ENCODE measurements around the gene ZSCAN10. TPM values are rescaled to one million over a fixed set of nuclear protein-coding genes. Genes with fewer than 3 reads are reported as not detected.

The ZSCAN10 gene
- total RNA-seq, 1 experiment from 2014 or later = 0.76 TPM

GRCh38 chr16:3086596-3087242 lies 12.4 kb downstream of the ZSCAN10 start:
- Histone ChIP-seq H2AFZ (ENCODE audit: low read depth, low read length, poor library complexity, severe bottlenecking) (no peak overlapping the region), H3K36me3 (ENCODE audit: control insufficient read depth in 1 of 2, insufficient read depth in 2 of 2, low read length in 2 of 2) (no peaks in the 10 kb centered on the region), H3K27me3 (ENCODE audit: insufficient read depth, low read length) (no peaks in the 10 kb centered on the region), H3K27ac (ENCODE audit: low read depth, low read length) (no peak overlapping the region), H3K9ac (ENCODE audit: low read length) (no peak overlapping the region), H3K4me2 (ENCODE audit: low read length) (no peak overlapping the region), H3K4me1 (ENCODE audit: control insufficient read depth in 1 of 2, insufficient read depth in 2 of 2, low read length in 2 of 2) (no peaks in the 10 kb centered on the region), H3K4me3 (replicated peaks in 1 of 2; ENCODE audit: low read depth in 1 of 2, low read length in 2 of 2) (no peak overlapping the region), H3K79me2 (ENCODE audit: insufficient read depth, low read length) (no peaks in the 10 kb centered on the region), H4K20me1 (ENCODE audit: insufficient read depth) (no peaks in the 10 kb centered on the region), H3K9me2 (ENCODE audit: insufficient read depth) (no peaks in the 10 kb centered on the region), H3K9me3 (ENCODE audit: control insufficient read depth in 1 of 2, insufficient read depth in 1 of 2, low read depth in 1 of 2, low read length in 2 of 2) (no peaks in the 10 kb centered on the region)
- no peak for TF ChIP-seq ATF3 (IDR thresholded peaks at IDR 0.05)
- TF ChIP-seq POLR2A (IDR thresholded peaks at IDR 0.05; ENCODE audit: borderline replicate concordance, extremely low read depth, insufficient read depth, insufficient read length) = no peak
- no peak for TF ChIP-seq SRF (IDR thresholded peaks at IDR 0.05; ENCODE audit: low read depth)
- no peak for TF ChIP-seq RAD21 (IDR thresholded peaks at IDR 0.05; ENCODE audit: low read depth)
- TF ChIP-seq ZFX (IDR thresholded peaks at IDR 0.05) = no peak
- TF ChIP-seq YY1 (IDR thresholded peaks at IDR 0.05; ENCODE audit: extremely low read depth, insufficient replicate concordance, low read depth, low read length) = no peak
- no peak for TF ChIP-seq POLR2AphosphoS5 (IDR thresholded peaks at IDR 0.05; ENCODE audit: low read depth, low read length)
- TF ChIP-seq MAX (IDR thresholded peaks at IDR 0.05) = no peak
- no peak for TF ChIP-seq FOSL1 (IDR thresholded peaks at IDR 0.05; ENCODE audit: low read depth)
- no peak for TF ChIP-seq CBX3 (IDR thresholded peaks at IDR 0.05; ENCODE audit: low read depth)
- TF ChIP-seq CEBPB (IDR thresholded peaks at IDR 0.05; ENCODE audit: low read depth) = no peak
- no peak for TF ChIP-seq REST (IDR thresholded peaks at IDR 0.05; ENCODE audit: low read depth)
- no peak for TF ChIP-seq CTCF (IDR thresholded peaks at IDR 0.05 in 2 of 3, conservative IDR thresholded peaks at IDR 0.05 in 1 of 3; ENCODE audit: borderline replicate concordance in 1 of 3, insufficient read depth in 1 of 3, low read depth in 2 of 3, low read length in 2 of 3)
- TF ChIP-seq EZH2 (IDR thresholded peaks at IDR 0.05) = no peak
- TF ChIP-seq JUND (IDR thresholded peaks at IDR 0.05) = no peak
- TF ChIP-seq ZNF274 (IDR thresholded peaks at IDR 0.05; ENCODE audit: low read depth, low read length) = no peak
- TF ChIP-seq TCF7L2 (IDR thresholded peaks at IDR 0.05; ENCODE audit: borderline replicate concordance, extremely low read depth, insufficient read depth, insufficient read length) = no peak
- no peak for TF ChIP-seq ELF1 (IDR thresholded peaks at IDR 0.05; ENCODE audit: borderline replicate concordance, low read depth)
- TF ChIP-seq SIN3A (IDR thresholded peaks at IDR 0.05; ENCODE audit: low read depth) = no peak
- ATAC-seq (peak; percentile 45), DNase-seq (ENCODE audit: low read depth, low spot score) (no peak)
- ChIA-PET CTCF (interaction anchor here (1.3 kb wide), 1 partner anchor 11 kb away, joined by 3 read pairs; no protein-coding TSS in a partner anchor), RAD21 (ENCODE audit: low non-redundant PET in 1 of 2, low total read pairs in 2 of 2, uncharacterized antibody in 2 of 2, unreplicated experiment in 2 of 2) (no interaction called here), POLR2A (no interaction called here)
- intact Hi-C loops (cut with micrococcal nuclease) = no loop called here
- BruUV-seq (replicated peaks) = no TSS peak

All from HCT116 (cell line).